Keratinocyte (primary cell): ENCODE results near the gene SLC25A30. TPM values are rescaled to one million over a fixed set of nuclear protein-coding genes. Genes with fewer than 3 reads are reported as not detected.

Source experiments
- DNase-seq: peaks from one replicate; pipeline ENCODE4 v3.0.0-alpha.2; 2011; ENCODE audit warnings: low read depth, missing footprints, low spot score
- FAIRE-seq: peaks from 2 replicates; lab custom pipeline; 2011; peaks lifted over from hg19 to GRCh38; lab: Jason Lieb, UNC
- H2AFZ ChIP-seq: 2 replicates; pipeline ENCODE4 v1.6.0; 2012; ENCODE audit warnings: low read length, control low read depth, inconsistent platforms; ENCODE audit not compliant: control insufficient read depth
- H3K27ac ChIP-seq: 2 replicates; pipeline ENCODE4 v1.5.1; 2011; ENCODE audit warnings: low read length; ENCODE audit not compliant: control insufficient read depth, insufficient read depth
- H3K27me3 ChIP-seq: 3 replicates; pipeline ENCODE4 v1.6.0; 2011; ENCODE audit warnings: low read length; ENCODE audit not compliant: control insufficient read depth, insufficient read depth; ENCODE audit errors: extremely low read depth
- H3K36me3 ChIP-seq, 2 experiments: 2 replicates in 1 of 2; 3 replicates in 1 of 2; pipeline ENCODE4 v1.5.1; 2011; ENCODE audit warnings: low read length in 2 of 2, mild to moderate bottlenecking in 1 of 2; ENCODE audit not compliant: control insufficient read depth in 2 of 2, insufficient read depth in 2 of 2; ENCODE audit errors: extremely low read depth in 1 of 2
- H3K4me1 ChIP-seq: 3 replicates; pipeline ENCODE4 v1.5.1; 2011; ENCODE audit warnings: low read length; ENCODE audit not compliant: control insufficient read depth, insufficient read depth; ENCODE audit errors: extremely low read depth
- H3K4me2 ChIP-seq: 3 replicates; pipeline ENCODE4 v1.6.0; 2011; ENCODE audit warnings: low read depth, low read length; ENCODE audit not compliant: control insufficient read depth, insufficient read depth; ENCODE audit errors: extremely low read depth
- H3K4me3 ChIP-seq, 3 experiments: fragments of 200-600 bp in 1 of 3; sonication (generic) in 1 of 3; 2 replicates in 2 of 3; 3 replicates in 1 of 3; pipeline ENCODE4 v1.5.1; 2011 to 2016; ENCODE audit warnings: low read length in 3 of 3, mild to moderate bottlenecking in 3 of 3, control low read depth in 2 of 3, inconsistent platforms in 1 of 3, low read depth in 1 of 3, mixed read lengths in 1 of 3, mixed run types in 1 of 3, moderate library complexity in 1 of 3; ENCODE audit not compliant: control insufficient read depth in 2 of 3, insufficient read depth in 2 of 3; ENCODE audit errors: extremely low read depth in 1 of 3
- H3K79me2 ChIP-seq: 2 replicates; pipeline ENCODE4 v1.6.0; 2012; ENCODE audit warnings: low read length; ENCODE audit not compliant: control insufficient read depth, insufficient read depth
- H3K9ac ChIP-seq: 3 replicates; pipeline ENCODE4 v1.6.0; 2011; ENCODE audit warnings: low read length; ENCODE audit not compliant: control insufficient read depth, insufficient read depth; ENCODE audit errors: extremely low read depth
- H3K9me1 ChIP-seq: 3 replicates; pipeline ENCODE4 v1.6.0; 2011; ENCODE audit warnings: low read length; ENCODE audit not compliant: control insufficient read depth, insufficient read depth; ENCODE audit errors: extremely low read depth
- H3K9me3 ChIP-seq: 2 replicates; pipeline ENCODE4 v1.5.1; 2012; ENCODE audit warnings: low read depth, low read length; ENCODE audit not compliant: control insufficient read depth
- H4K20me1 ChIP-seq: 3 replicates; pipeline ENCODE4 v1.6.0; 2011; ENCODE audit warnings: low read length; ENCODE audit not compliant: control insufficient read depth, insufficient read depth; ENCODE audit errors: extremely low read depth
- EZH2 ChIP-seq: IDR thresholded peaks from one replicate; pipeline ENCODE4 v1.6.1; 2012; ENCODE audit warnings: inconsistent platforms, mild to moderate bottlenecking, low read length, moderate library complexity
- dilution Hi-C: fragments of 300-500 bp; cut with MboI; formaldehyde crosslinking; loops from one replicate; pipeline ENCODE4 v1.7.0; 2020; ENCODE audit warnings: low sequenced_read_pairs; ENCODE audit not compliant: extremely low pct_ligation_motif_present
- polyA plus RNA-seq, 5 experiments: library from polyadenylated mRNA; depleted of rRNA in 3 of 5; stranded (reverse) in 3 of 5; stranded (forward) in 1 of 5; unstranded in 1 of 5; fragments of >200 nt; gene quantifications; 1 replicate in 1 of 5; 2 replicates in 3 of 5; 3 replicates in 1 of 5; pipeline versions ENCODE4 v1.2.1 to v1.2.3, GENCODE V29; 2011 to 2012; ENCODE audit warnings: missing spikeins in 2 of 5, low read depth in 1 of 5, low replicate concordance in 1 of 5
- TF ChIP-seq, protein P1 (sequence below), 3 experiments: IDR thresholded peaks in 1 of 3; conservative IDR thresholded peaks in 1 of 3; optimal IDR thresholded peaks in 1 of 3; 2 replicates in 2 of 3; 3 replicates in 1 of 3; pipeline versions ENCODE3 to v1.5.1; 2011; ENCODE audit warnings: low read length in 3 of 3, mild to moderate bottlenecking in 3 of 3, moderate library complexity in 2 of 3, control low read depth in 1 of 3, inconsistent platforms in 1 of 3; ENCODE audit not compliant: insufficient read depth in 2 of 3; ENCODE audit errors: extremely low read depth in 1 of 3

SLC25A30 gene
- polyA plus RNA-seq, 1 donor (not counting 4 experiments of a cell fraction or from before 2014, with no cell fraction given): 24.5 TPM

DNA sequence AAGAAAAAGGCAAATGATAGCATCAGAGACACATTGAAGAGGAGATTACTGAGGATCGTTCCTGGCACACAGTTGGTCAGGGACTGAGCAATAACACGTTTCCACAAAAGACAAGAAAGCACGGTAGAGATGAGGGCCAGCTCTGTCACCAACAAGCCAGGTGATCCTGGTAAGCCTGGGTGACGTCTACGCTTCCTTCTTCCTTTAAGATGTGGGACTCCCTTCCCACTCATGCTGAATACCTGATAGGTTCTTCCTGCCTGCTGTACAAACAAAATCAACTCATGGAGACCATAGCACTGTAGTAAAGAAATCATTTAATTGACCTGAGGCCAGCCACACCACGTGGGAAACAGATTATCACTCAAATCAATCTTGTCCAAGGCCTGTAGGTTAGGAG lies 26.9 kb upstream of the SLC25A30 start:
- TF ChIP-seq EZH2: no peak
- TF ChIP-seq, protein P1, sequence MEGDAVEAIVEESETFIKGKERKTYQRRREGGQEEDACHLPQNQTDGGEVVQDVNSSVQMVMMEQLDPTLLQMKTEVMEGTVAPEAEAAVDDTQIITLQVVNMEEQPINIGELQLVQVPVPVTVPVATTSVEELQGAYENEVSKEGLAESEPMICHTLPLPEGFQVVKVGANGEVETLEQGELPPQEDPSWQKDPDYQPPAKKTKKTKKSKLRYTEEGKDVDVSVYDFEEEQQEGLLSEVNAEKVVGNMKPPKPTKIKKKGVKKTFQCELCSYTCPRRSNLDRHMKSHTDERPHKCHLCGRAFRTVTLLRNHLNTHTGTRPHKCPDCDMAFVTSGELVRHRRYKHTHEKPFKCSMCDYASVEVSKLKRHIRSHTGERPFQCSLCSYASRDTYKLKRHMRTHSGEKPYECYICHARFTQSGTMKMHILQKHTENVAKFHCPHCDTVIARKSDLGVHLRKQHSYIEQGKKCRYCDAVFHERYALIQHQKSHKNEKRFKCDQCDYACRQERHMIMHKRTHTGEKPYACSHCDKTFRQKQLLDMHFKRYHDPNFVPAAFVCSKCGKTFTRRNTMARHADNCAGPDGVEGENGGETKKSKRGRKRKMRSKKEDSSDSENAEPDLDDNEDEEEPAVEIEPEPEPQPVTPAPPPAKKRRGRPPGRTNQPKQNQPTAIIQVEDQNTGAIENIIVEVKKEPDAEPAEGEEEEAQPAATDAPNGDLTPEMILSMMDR (optimal IDR thresholded peaks at IDR 0.05 in 1 of 3, IDR thresholded peaks at IDR 0.05 in 1 of 3, conservative IDR thresholded peaks at IDR 0.05 in 1 of 3; ENCODE audit: extremely low read depth in 1 of 3, insufficient read depth in 2 of 3, low read length in 3 of 3): no peak
- no peaks in the 10 kb centered on the region for H4K20me1 ChIP-seq
- dilution Hi-C loops: no loop called here
- FAIRE-seq: no peak
- H3K4me3 ChIP-seq: no peak overlapping the region
- DNase-seq: no peak
- H3K79me2 ChIP-seq: no peaks in the 10 kb centered on the region
- H3K9ac ChIP-seq: no peak overlapping the region
- H3K27ac ChIP-seq: no peak overlapping the region
- H3K36me3 ChIP-seq: no peaks in the 10 kb centered on the region
- no peaks in the 10 kb centered on the region for H3K9me1 ChIP-seq
- H3K4me2 ChIP-seq: no peak overlapping the region
- H3K9me3 ChIP-seq: no peaks in the 10 kb centered on the region
- no peaks in the 10 kb centered on the region for H3K27me3 ChIP-seq
- no peak overlapping the region for H2AFZ ChIP-seq
- H3K4me1 ChIP-seq: peaks cover 7% of the 10 kb centered on the region

DNA sequence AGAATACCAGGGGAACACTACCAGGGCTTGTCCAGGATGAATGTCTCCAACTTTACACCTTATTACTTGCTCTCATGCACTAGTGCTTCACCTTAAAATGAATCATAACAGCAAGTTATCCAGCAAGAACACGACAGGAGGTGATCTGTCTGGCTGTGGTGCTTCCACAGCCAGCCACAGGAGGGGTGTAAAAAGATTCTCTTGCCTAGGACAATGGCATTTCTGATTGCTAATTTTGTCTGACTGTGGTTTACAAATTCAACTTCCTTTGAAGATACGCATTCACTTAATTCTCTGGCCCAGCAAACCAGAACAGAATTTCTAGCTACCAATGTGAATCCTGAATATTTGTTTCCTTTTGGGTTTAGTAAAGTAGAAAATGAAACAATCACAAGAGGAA lies 23.5 kb upstream of the SLC25A30 start:
- Histone ChIP-seq H4K20me1 (no peaks in the 10 kb centered on the region), H3K9me1 (no peaks in the 10 kb centered on the region), H3K27ac (no peak overlapping the region), H3K4me3 (no peak overlapping the region), H3K79me2 (no peaks in the 10 kb centered on the region), H3K36me3 (no peaks in the 10 kb centered on the region), H2AFZ (no peak overlapping the region), H3K27me3 (no peaks in the 10 kb centered on the region), H3K4me2 (peak overlapping the region; percentile 12), H3K4me1 (peaks cover 7% of the 10 kb centered on the region), H3K9me3 (no peaks in the 10 kb centered on the region), H3K9ac (no peak overlapping the region)
- TF ChIP-seq, protein P1 (optimal IDR thresholded peaks at IDR 0.05 in 1 of 3, IDR thresholded peaks at IDR 0.05 in 1 of 3, conservative IDR thresholded peaks at IDR 0.05 in 1 of 3; ENCODE audit: extremely low read depth in 1 of 3, insufficient read depth in 2 of 3, low read length in 3 of 3): peak; percentile 52 to 58 (median 58)
- no peak for TF ChIP-seq EZH2
- FAIRE-seq (peak; percentile 93), DNase-seq (no peak)
- dilution Hi-C loops: no loop called here
